ENCODE results near the gene SPOCK1. TPM values are rescaled to one million over a fixed set of nuclear protein-coding genes. Genes with fewer than 3 reads are reported as not detected.
"Not testable (repeated sequence)": the region's sequence is repeated elsewhere in the genome, so short reads cannot be mapped to it uniquely, and the experiment has no call there.

The SPOCK1 gene
- total and polyA plus RNA-seq, 2 donors (not counting 3 experiments of a cell fraction or from before 2014, with no cell fraction given), result 144 to 280 TPM

DNA sequence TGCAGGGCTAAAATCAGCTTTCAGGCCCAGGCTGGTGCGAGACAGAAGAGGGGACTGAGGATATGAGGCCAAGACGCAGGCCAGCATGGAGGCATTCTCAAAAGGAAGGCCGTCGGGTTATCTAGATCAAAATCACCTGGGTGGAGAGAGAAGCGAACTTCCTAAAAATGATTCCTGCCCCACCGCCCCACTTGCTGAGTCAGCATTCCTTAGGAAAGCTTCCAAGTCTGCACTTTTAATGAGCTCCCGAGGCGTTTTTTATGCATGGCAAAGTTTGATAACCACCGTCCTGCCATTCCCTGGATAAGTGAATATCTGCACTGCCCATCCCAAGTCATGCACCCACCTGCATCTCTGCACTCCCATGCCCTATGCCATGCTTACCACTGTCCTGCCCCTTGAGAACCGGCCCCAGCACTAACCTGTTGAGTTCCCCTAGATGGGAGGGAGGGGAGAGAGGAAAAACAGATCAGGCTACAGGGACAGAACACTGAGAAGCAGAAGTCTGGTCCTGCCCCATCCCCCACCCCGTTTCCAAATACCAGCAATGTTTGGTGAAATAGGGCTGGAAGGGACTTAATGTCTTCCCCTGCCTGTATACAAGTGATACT is 1.6 kb upstream of the SPOCK1 start:
- peaks cover 33% of the 10 kb centered on the region for H3K79me2 ChIP-seq (ENCODE audit: control insufficient read depth, insufficient read depth, low read length)
- H3K27me3 ChIP-seq (ENCODE audit: control insufficient read depth in 2 of 2, insufficient read depth in 2 of 2, low read length in 2 of 2), result peaks cover 14 to 18% of the 10 kb centered on the region in 2 experiments
- CTCF ChIA-PET, result interaction anchor here (1.2 to 1.4 kb wide), 3 partner anchors 156 to 183 kb away, joined by 3 to 22 read pairs (median 7); no protein-coding TSS in a partner anchor
- H2AFZ ChIP-seq (ENCODE audit: low read depth, low read length), result no peak overlapping the region
- H3K4me1 ChIP-seq (ENCODE audit: control insufficient read depth, extremely low read depth, insufficient read depth, low read length), result peaks cover 16% of the 10 kb centered on the region
- H3K4me2 ChIP-seq (ENCODE audit: insufficient read depth, low read length), result no peak overlapping the region
- DNase-seq (ENCODE audit: low read depth, low spot score), result no peak
- H3K27ac ChIP-seq (ENCODE audit: insufficient read depth, low read depth, low read length), result no peak overlapping the region
- H3K9ac ChIP-seq (replicated peaks; ENCODE audit: extremely low read depth, insufficient read depth, low read length), result no peak overlapping the region
- FAIRE-seq, result no peak
- no peak overlapping the region for H3K4me3 ChIP-seq (replicated peaks in 1 of 3; ENCODE audit: insufficient read depth in 1 of 3, low read depth in 1 of 3, low read length in 3 of 3)
- TF ChIP-seq GATA2 (IDR thresholded peaks at IDR 0.05; ENCODE audit: insufficient read depth, insufficient read length, low read depth, low read length), result no peak
- TF ChIP-seq MYC (IDR thresholded peaks at IDR 0.05; ENCODE audit: low read depth, low read length), result no peak
- no peak for TF ChIP-seq FOS (IDR thresholded peaks at IDR 0.05; ENCODE audit: borderline replicate concordance, insufficient read depth, low read length)
- TF ChIP-seq JUN (IDR thresholded peaks at IDR 0.05; ENCODE audit: borderline replicate concordance, insufficient read depth, insufficient read length, low read depth), result no peak
- TF ChIP-seq EZH2 (IDR thresholded peaks at IDR 0.05; ENCODE audit: borderline replicate concordance, low read depth, low read length, severe bottlenecking), result no peak
- TF ChIP-seq POLR2AphosphoS5 (IDR thresholded peaks at IDR 0.05; ENCODE audit: insufficient read depth, low read depth, low read length), result no peak
- TF ChIP-seq, protein P1, sequence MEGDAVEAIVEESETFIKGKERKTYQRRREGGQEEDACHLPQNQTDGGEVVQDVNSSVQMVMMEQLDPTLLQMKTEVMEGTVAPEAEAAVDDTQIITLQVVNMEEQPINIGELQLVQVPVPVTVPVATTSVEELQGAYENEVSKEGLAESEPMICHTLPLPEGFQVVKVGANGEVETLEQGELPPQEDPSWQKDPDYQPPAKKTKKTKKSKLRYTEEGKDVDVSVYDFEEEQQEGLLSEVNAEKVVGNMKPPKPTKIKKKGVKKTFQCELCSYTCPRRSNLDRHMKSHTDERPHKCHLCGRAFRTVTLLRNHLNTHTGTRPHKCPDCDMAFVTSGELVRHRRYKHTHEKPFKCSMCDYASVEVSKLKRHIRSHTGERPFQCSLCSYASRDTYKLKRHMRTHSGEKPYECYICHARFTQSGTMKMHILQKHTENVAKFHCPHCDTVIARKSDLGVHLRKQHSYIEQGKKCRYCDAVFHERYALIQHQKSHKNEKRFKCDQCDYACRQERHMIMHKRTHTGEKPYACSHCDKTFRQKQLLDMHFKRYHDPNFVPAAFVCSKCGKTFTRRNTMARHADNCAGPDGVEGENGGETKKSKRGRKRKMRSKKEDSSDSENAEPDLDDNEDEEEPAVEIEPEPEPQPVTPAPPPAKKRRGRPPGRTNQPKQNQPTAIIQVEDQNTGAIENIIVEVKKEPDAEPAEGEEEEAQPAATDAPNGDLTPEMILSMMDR (IDR thresholded peaks at IDR 0.05; ENCODE audit: extremely low read depth in 1 of 2, insufficient read depth in 1 of 2, low read depth in 1 of 2, low read length in 2 of 2), result no peak
- TF ChIP-seq POLR2A (IDR thresholded peaks at IDR 0.05; ENCODE audit: low read depth, low read length), result no peak
- TF ChIP-seq MAX (IDR thresholded peaks at IDR 0.05; ENCODE audit: insufficient read depth, insufficient read length), result no peak
- POLR2A ChIA-PET, result no interaction called here
- H3K9me1 ChIP-seq (replicated peaks; ENCODE audit: control insufficient read depth, extremely low read depth, insufficient read depth, low read length), result no peaks in the 10 kb centered on the region
- intact Hi-C loops (cut with micrococcal nuclease) (no loop called here), dilution Hi-C loops (cut with MboI; ENCODE audit: extremely low pct_ligation_motif_present, low sequenced_read_pairs) (no loop called here)
- no peaks in the 10 kb centered on the region for H3K36me3 ChIP-seq (ENCODE audit: control insufficient read depth in 2 of 2, extremely low read depth in 1 of 2, insufficient read depth in 2 of 2, low read length in 2 of 2)
- no TSS peak for BruUV-seq (replicated peaks)
- no peaks in the 10 kb centered on the region for H4K20me1 ChIP-seq (replicated peaks; ENCODE audit: control insufficient read depth, extremely low read depth, insufficient read depth, low read length)
- no peaks in the 10 kb centered on the region for H3K9me3 ChIP-seq (replicated peaks; ENCODE audit: control insufficient read depth, insufficient read depth, low read length)

- H3K4me2 ChIP-seq (ENCODE audit: insufficient read depth, low read length); H3K9me1 ChIP-seq (replicated peaks; ENCODE audit: control insufficient read depth, extremely low read depth, insufficient read depth, low read length); BruUV-seq (replicated peaks); DNase-seq (ENCODE audit: low read depth, low spot score); H4K20me1 ChIP-seq (replicated peaks; ENCODE audit: control insufficient read depth, extremely low read depth, insufficient read depth, low read length); FAIRE-seq; POLR2A ChIA-PET; H2AFZ ChIP-seq (ENCODE audit: low read depth, low read length); H3K9ac ChIP-seq (replicated peaks; ENCODE audit: extremely low read depth, insufficient read depth, low read length); H3K9me3 ChIP-seq (replicated peaks; ENCODE audit: control insufficient read depth, insufficient read depth, low read length); H3K36me3 ChIP-seq (ENCODE audit: control insufficient read depth in 2 of 2, extremely low read depth in 1 of 2, insufficient read depth in 2 of 2, low read length in 2 of 2); H3K4me3 ChIP-seq (replicated peaks in 1 of 3; ENCODE audit: insufficient read depth in 1 of 3, low read depth in 1 of 3, low read length in 3 of 3); dilution Hi-C loops (cut with MboI; ENCODE audit: extremely low pct_ligation_motif_present, low sequenced_read_pairs); H3K27ac ChIP-seq (ENCODE audit: insufficient read depth, low read depth, low read length): not testable (repeated sequence)
- H3K79me2 ChIP-seq (ENCODE audit: control insufficient read depth, insufficient read depth, low read length), result peaks cover 45% of the 10 kb centered on the region
- peaks cover 20% of the 10 kb centered on the region for H3K4me1 ChIP-seq (ENCODE audit: control insufficient read depth, extremely low read depth, insufficient read depth, low read length)
- H3K27me3 ChIP-seq (ENCODE audit: control insufficient read depth in 2 of 2, insufficient read depth in 2 of 2, low read length in 2 of 2), result peaks cover 10 to 18% of the 10 kb centered on the region in 2 experiments
- CTCF ChIA-PET, result interaction anchor here (0.7 to 9.6 kb wide), 8 partner anchors 9 to 179 kb away, joined by 3 to 173 read pairs (median 3); no protein-coding TSS in a partner anchor
- intact Hi-C loops (cut with micrococcal nuclease), result loop anchor here (1.0 to 5.0 kb wide), 7 partner anchors 138 to 1250 kb away; no protein-coding TSS in a partner anchor
Observed at GRCh38 chr5:137499506-137499847, 351 bp upstream of the SPOCK1 start.

All from endothelial cell of umbilical vein (primary cell).